Sigmoid colon (tissue), 7 donors: ENCODE results near the gene HDAC4. TPM values are rescaled to one million over a fixed set of nuclear protein-coding genes. Genes with fewer than 3 reads are reported as not detected.

Experiments used
- DNase-seq: peaks from one replicate; pipeline ENCODE4 v3.0.0-alpha.2; 2019
- H3K27ac ChIP-seq, 4 donors: fragments of 200-600 bp; sonication (generic); one replicate each; pipeline ENCODE4 v1.5.1; 2016 to 2019; ENCODE audit warnings: mild to moderate bottlenecking in 1 of 4
- H3K27me3 ChIP-seq, 3 donors: fragments of 200-600 bp; sonication (generic); one replicate each; pipeline ENCODE4 v1.5.1; 2019; ENCODE audit warnings: mild to moderate bottlenecking in 1 of 3
- H3K36me3 ChIP-seq, 4 donors: fragments of 200-600 bp; sonication (generic); one replicate each; pipeline ENCODE4 v1.5.1; 2016 to 2019
- H3K4me1 ChIP-seq, 4 donors: fragments of 200-600 bp; sonication (generic); one replicate each; pipeline ENCODE4 v1.5.1; 2017 to 2019
- H3K4me3 ChIP-seq, 4 donors: fragments of 200-600 bp; sonication (generic); one replicate each; pipeline ENCODE4 v1.5.1; 2017 to 2019; ENCODE audit warnings: mild to moderate bottlenecking in 2 of 4, moderate library complexity in 1 of 4
- H3K9me3 ChIP-seq, 4 donors: fragments of 200-600 bp in 3 of 4; sonication (generic) in 3 of 4; one replicate each; pipeline versions ENCODE4 v1.5.1 to v1.6.1; 2013 to 2019
- EP300 ChIP-seq, 4 donors: sonication (generic); formaldehyde crosslinking; IDR thresholded peaks; one replicate each; pipeline ENCODE4 v1.6.1; 2017; ENCODE audit warnings: antibody characterized with exemption in 4 of 4
- POLR2A ChIP-seq, 2 donors: fragments of 450-650 bp; IDR thresholded peaks; one replicate each; pipeline ENCODE4 v1.6.1; 2016; ENCODE audit warnings: antibody characterized with exemption in 2 of 2, mild to moderate bottlenecking in 2 of 2, moderate library complexity in 2 of 2
- POLR2AphosphoS5 ChIP-seq, 4 donors: sonication (generic); formaldehyde crosslinking; IDR thresholded peaks; one replicate each; pipeline ENCODE4 v1.6.1; 2017; ENCODE audit warnings: antibody characterized with exemption in 4 of 4
- WGBS, 2 donors: extraction: QIAGEN DNeasy Blood & Tissue Kit; methylation state at CpG; one replicate each; pipeline ENCODE4 v1.1.7; 2013; 5-methylcytosine and 5-hydroxymethylcytosine counted together
- intact Hi-C: fragments of 100-400 bp; cut with DNase I; formaldehyde crosslinking; loops from one replicate; pipeline ENCODE4 v1.15.1; 2023
- polyA plus RNA-seq, 3 donors: library from polyadenylated mRNA; stranded (reverse); fragments of 200-250 nt; gene quantifications; one replicate each; pipeline ENCODE4 v1.2.3, GENCODE V29; 2013
- total RNA-seq, 4 donors: library from RNA; depleted of rRNA; stranded (reverse); fragments of >200 nt; gene quantifications; one replicate each; pipeline ENCODE4 v1.1.0, GENCODE V29; 2016
- TF ChIP-seq, protein P1 (sequence below), 4 experiments: fragments of 450-650 bp in 3 of 4; fragments of 200-600 bp in 1 of 4; IDR thresholded peaks; one replicate each; pipeline ENCODE4 v1.5.1; 2016 to 2019; ENCODE audit warnings: antibody characterized with exemption in 4 of 4, mild to moderate bottlenecking in 3 of 4, moderate library complexity in 2 of 4
- donor health status: healthy with polysubstance abuse.
- donor health status: Bipolar disorder and iron deficiency.
- donor health status: healthy.

Gene HDAC4
- total and polyA plus RNA-seq, 7 donors: 1.8 to 196 (median 77.0) TPM

DNA sequence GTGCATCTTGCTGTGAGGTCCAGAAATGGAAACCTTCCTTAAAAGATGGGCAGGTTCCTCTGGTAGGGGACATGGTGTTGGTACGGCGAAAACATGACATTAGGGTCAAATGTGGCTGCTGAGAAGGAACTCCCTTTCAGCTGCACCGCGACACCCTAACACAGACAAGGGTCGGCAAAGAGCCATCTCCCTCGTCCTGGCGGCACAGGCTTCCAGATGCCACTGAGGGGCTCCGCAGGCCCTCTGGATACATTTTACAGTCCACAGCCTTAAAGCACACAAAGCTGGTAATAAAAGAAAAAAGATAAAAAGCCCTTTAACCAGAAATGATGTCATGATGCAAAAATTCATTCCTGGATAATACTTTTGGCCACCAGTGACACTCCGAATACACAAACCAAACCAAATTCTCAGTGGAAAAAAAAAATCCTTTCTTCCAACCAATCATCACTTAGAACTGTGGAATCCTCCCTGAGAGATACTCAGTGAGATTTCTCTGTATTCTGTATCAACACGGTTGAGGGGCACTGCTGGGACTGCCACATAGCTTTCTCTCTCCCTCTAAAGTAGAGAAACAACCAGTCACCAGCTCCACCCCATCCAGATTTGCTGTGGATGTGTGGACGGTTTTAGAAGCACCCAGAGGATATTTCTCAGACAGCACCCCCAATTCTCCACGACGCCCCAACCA lies 174.8 kb downstream of the HDAC4 start:
- no peak for TF ChIP-seq POLR2A (IDR thresholded peaks at IDR 0.05)
- TF ChIP-seq POLR2AphosphoS5 (IDR thresholded peaks at IDR 0.05): peak in 3 of 4 donors; percentile 10 to 51 (median 45)
- DNase-seq: peak; percentile 74
- intact Hi-C loops: no loop called here
- Histone ChIP-seq H3K27ac (peak overlapping the region; percentile 80 to 91 (median 86)), H3K9me3 (no peaks in the 10 kb centered on the region), H3K4me1 (peaks cover 0 to 99% (median 93%) of the 10 kb centered on the region in 4 donors), H3K4me3 (peak overlapping the region in 1 of 4 donors; percentile 7), H3K27me3 (no peaks in the 10 kb centered on the region), H3K36me3 (no peaks in the 10 kb centered on the region)
- 78 to 82% methylated on average over 13 of the region's 13 CpGs for WGBS, 2 donors

DNA sequence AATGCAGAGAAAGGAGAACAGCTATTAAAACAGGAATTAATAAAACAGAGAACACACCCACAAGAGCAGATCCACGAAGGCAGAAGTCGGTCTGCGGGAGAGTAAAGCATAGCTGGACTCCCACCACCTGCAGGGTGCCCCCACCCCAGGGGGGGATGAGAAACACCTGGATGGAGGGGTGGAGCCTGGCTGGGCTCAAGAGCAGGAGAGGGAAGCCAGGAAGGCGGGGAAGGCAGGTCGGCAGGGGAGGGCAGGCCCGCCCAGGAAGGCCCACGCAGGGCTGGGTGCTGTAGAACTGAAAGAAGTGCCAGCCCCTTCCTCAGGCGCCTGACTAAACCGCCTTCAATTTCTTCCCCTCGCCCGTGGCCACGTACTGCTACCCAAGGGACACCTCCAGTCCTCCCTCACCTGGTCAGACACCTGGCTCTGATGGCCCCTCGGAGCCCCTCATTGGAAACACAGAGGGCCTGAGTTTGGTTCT lies 175.4 kb downstream of the HDAC4 start:
- peak; percentile 73 for DNase-seq
- no peaks in the 10 kb centered on the region for H3K9me3 ChIP-seq
- intact Hi-C loops: no loop called here
- H3K27ac ChIP-seq: peak overlapping the region; percentile 80 to 91 (median 86)
- H3K27me3 ChIP-seq: no peaks in the 10 kb centered on the region
- H3K4me1 ChIP-seq: peaks cover 0 to 99% (median 93%) of the 10 kb centered on the region in 4 donors
- no peaks in the 10 kb centered on the region for H3K36me3 ChIP-seq
- WGBS, 2 donors: 63 to 66% methylated on average over 13 of the region's 13 CpGs
- H3K4me3 ChIP-seq: no peak overlapping the region
- no peak for TF ChIP-seq POLR2AphosphoS5 (IDR thresholded peaks at IDR 0.05)
- no peak for TF ChIP-seq EP300 (IDR thresholded peaks at IDR 0.05)
- TF ChIP-seq, protein P1, sequence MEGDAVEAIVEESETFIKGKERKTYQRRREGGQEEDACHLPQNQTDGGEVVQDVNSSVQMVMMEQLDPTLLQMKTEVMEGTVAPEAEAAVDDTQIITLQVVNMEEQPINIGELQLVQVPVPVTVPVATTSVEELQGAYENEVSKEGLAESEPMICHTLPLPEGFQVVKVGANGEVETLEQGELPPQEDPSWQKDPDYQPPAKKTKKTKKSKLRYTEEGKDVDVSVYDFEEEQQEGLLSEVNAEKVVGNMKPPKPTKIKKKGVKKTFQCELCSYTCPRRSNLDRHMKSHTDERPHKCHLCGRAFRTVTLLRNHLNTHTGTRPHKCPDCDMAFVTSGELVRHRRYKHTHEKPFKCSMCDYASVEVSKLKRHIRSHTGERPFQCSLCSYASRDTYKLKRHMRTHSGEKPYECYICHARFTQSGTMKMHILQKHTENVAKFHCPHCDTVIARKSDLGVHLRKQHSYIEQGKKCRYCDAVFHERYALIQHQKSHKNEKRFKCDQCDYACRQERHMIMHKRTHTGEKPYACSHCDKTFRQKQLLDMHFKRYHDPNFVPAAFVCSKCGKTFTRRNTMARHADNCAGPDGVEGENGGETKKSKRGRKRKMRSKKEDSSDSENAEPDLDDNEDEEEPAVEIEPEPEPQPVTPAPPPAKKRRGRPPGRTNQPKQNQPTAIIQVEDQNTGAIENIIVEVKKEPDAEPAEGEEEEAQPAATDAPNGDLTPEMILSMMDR (IDR thresholded peaks at IDR 0.05): no peak
- no peak for TF ChIP-seq POLR2A (IDR thresholded peaks at IDR 0.05)

DNA sequence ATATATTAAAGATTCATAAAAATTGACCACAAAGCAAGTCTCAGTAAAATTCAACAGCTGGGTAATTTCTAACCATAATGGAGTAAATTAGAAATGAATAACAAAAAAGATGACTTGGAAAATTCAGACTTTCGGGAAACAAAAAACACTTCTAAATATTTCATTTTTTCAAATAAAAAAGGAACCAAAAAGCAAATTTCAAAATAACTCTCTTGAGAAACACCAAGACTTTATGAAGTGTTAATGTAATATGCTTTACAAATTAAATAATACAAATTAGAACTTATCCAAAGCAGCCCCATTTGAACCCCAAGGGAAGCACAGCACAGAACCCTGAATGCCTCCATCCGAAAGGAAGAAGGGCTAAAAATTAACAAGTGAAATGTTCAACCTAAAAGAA lies 175.9 kb downstream of the HDAC4 start:
- H3K36me3 ChIP-seq: no peaks in the 10 kb centered on the region
- H3K27me3 ChIP-seq: no peaks in the 10 kb centered on the region
- no peak for DNase-seq
- 75 to 86% methylated on average over 2 of the region's 2 CpGs for WGBS, 2 donors
- no peaks in the 10 kb centered on the region for H3K9me3 ChIP-seq
- peak overlapping the region; percentile 80 to 91 (median 86) for H3K27ac ChIP-seq
- intact Hi-C loops: loop anchor here (5.0 kb wide), 2 partner anchors 82 to 172 kb away; no protein-coding TSS in a partner anchor
- no peak for TF ChIP-seq POLR2AphosphoS5 (IDR thresholded peaks at IDR 0.05)
- TF ChIP-seq, protein P1 (IDR thresholded peaks at IDR 0.05): no peak
- TF ChIP-seq POLR2A (IDR thresholded peaks at IDR 0.05): no peak
- no peak for TF ChIP-seq EP300 (IDR thresholded peaks at IDR 0.05)
- peaks cover 0 to 99% (median 94%) of the 10 kb centered on the region in 4 donors for H3K4me1 ChIP-seq
- no peak overlapping the region for H3K4me3 ChIP-seq

DNA sequence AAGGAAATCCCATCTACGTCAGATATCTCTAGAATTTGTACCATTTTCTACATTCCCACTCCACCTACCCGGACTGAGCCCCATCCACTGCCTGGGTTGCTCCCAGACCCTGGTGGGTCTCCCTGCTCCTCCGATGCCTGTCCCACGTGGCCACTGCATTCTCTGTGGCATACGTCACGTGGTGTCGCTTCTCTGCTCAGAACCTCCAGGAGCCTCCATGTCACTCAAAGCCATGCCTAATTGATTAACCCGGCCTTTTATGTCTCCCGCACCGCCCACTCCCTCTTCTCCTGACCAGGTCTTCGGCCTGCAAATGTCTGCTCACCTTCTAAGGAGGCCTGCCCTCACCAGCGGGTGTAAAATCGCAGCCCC lies 176.6 kb downstream of the HDAC4 start:
- H3K9me3 ChIP-seq: no peaks in the 10 kb centered on the region
- H3K4me3 ChIP-seq: no peak overlapping the region
- peak overlapping the region; percentile 80 to 91 (median 86) for H3K27ac ChIP-seq
- no peaks in the 10 kb centered on the region for H3K27me3 ChIP-seq
- WGBS, 2 donors: 85 to 88% methylated on average over 13 of the region's 13 CpGs
- no peak for DNase-seq
- TF ChIP-seq, protein P1 (IDR thresholded peaks at IDR 0.05): no peak
- no peak for TF ChIP-seq EP300 (IDR thresholded peaks at IDR 0.05)
- TF ChIP-seq POLR2AphosphoS5 (IDR thresholded peaks at IDR 0.05): no peak
- no peak for TF ChIP-seq POLR2A (IDR thresholded peaks at IDR 0.05)
- peaks cover 0 to 95% (median 93%) of the 10 kb centered on the region in 4 donors for H3K4me1 ChIP-seq
- H3K36me3 ChIP-seq: no peaks in the 10 kb centered on the region
- intact Hi-C loops: loop anchor here (5.0 kb wide), 2 partner anchors 83 to 173 kb away; no protein-coding TSS in a partner anchor
